GM18507 (cell line): ENCODE results near the gene DYSF.

ENCODE experiments used
- DNase-seq: peaks from one replicate; pipeline ENCODE4 v3.0.0; 2011; ENCODE audit warnings: low read depth; ENCODE audit not compliant: insufficient read length; ENCODE audit errors: extremely low spot score
- FAIRE-seq: peaks from 2 replicates; lab custom pipeline; 2011; peaks lifted over from hg19 to GRCh38; lab: Jason Lieb, UNC

The DYSF gene

GRCh38 chr2:71605781-71606241 lies 152.4 kb downstream of the DYSF start:
- DNase-seq = no peak
- FAIRE-seq = no peak

GRCh38 chr2:71606244-71606643 lies 152.9 kb downstream of the DYSF start:
- FAIRE-seq (no peak), DNase-seq (no peak)

GRCh38 chr2:71607151-71607889 lies 154.0 kb downstream of the DYSF start:
- no peak for FAIRE-seq
- DNase-seq = no peak

GRCh38 chr2:71608034-71608433 lies 154.7 kb downstream of the DYSF start:
- no peak for DNase-seq
- FAIRE-seq = no peak

GRCh38 chr2:71608441-71608840 lies 155.1 kb downstream of the DYSF start:
- FAIRE-seq (no peak), DNase-seq (no peak)

GRCh38 chr2:71609029-71609428 lies 155.7 kb downstream of the DYSF start:
- FAIRE-seq = no peak

GRCh38 chr2:71609441-71609840 lies 156.1 kb downstream of the DYSF start:
- no peak for FAIRE-seq
- DNase-seq = no peak

More at GRCh38 chr2:71609029-71609428, 155.7 kb downstream of the DYSF start:
- DNase-seq = no peak

GRCh38 chr2:71609958-71610357 lies 156.6 kb downstream of the DYSF start:
- FAIRE-seq (no peak), DNase-seq (no peak)

- FAIRE-seq (no peak), DNase-seq (no peak)
Observed at GRCh38 chr2:71610671-71611070, 157.3 kb downstream of the DYSF start.

GRCh38 chr2:71611247-71611646 lies 157.9 kb downstream of the DYSF start:
- no peak for DNase-seq
- no peak for FAIRE-seq

- DNase-seq (no peak), FAIRE-seq (no peak)
Observed at GRCh38 chr2:71611781-71612527, 158.6 kb downstream of the DYSF start.

- no peak for FAIRE-seq
- no peak for DNase-seq
Observed at GRCh38 chr2:71612581-71613402, 159.4 kb downstream of the DYSF start.

GRCh38 chr2:71613403-71613952 lies 160.1 kb downstream of the DYSF start:
- no peak for FAIRE-seq
- DNase-seq = no peak

- FAIRE-seq (no peak), DNase-seq (no peak)
Observed at GRCh38 chr2:71613953-71614925, 160.9 kb downstream of the DYSF start.

- DNase-seq (no peak), FAIRE-seq (no peak)
Observed at GRCh38 chr2:71614976-71615766, 161.8 kb downstream of the DYSF start.

- DNase-seq = no peak
- no peak for FAIRE-seq
Observed at GRCh38 chr2:71615767-71616730, 162.7 kb downstream of the DYSF start.

- no peak for FAIRE-seq
Observed at GRCh38 chr2:71617266-71617665, 163.9 kb downstream of the DYSF start.

More at GRCh38 chr2:71617266-71617665, 163.9 kb downstream of the DYSF start:
- DNase-seq = no peak
